Measurements from ENCODE around the gene SRCAP. TPM values are rescaled to one million over a fixed set of nuclear protein-coding genes. Genes with fewer than 3 reads are reported as not detected.
A peak's percentile ranks its signal among the peaks of the same experiment; 100 is the strongest.

The SRCAP gene
- polyA plus RNA-seq, 3 donors from 2014 or later = 1.9 to 38.9 (median 2.8) TPM

DNA sequence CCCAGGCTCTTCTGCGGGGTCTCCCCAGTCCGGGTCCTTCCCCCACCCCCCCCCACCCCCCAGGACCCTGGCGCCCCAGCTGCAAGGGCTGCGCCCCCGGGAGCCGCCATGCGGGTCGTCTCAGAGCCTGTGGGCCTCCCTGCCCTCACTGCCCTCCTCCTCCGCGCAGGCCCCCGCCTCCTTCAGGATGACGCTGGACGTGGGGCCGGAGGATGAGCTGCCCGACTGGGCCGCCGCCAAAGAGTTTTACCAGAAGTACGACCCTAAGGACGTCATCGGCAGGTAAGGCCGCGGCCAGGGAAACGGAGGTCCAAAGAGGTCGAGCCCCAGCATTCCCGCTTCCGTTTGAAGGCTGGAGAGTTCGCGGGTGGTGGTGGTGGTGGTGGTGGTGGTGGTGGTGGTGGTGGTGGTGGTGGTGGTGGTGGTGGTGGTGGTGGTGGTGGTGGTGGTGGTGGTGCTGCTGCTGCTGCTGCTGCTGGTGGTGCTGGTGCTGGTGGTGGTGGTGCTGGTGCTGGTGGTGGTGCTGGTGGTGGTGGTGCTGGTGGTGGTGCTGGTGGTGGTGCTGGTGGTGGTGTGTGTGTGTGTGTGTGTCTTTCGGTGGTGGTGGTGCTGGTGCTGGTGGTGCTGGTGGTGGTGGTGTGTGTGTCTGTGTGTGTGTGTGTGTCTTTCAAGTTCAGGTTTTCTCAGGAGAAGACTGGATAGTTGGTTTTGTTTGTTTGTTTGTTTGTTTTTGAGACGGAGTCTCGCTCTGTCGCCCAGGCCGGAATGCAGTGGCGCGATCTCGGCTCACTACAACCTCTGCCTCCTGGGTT, 49.9 kb downstream of the SRCAP start:
- DNase-seq = peak; percentile 66 to 71 (median 68)
- Mint-ChIP-seq H3K36me3 (peaks cover 4 to 18% (median 15%) of the 10 kb centered on the region in 3 donors), H3K4me1 (peaks cover 34 to 44% of the 10 kb centered on the region in 2 donors), H3K9me3 (no peaks in the 10 kb centered on the region), H3K27me3 (ENCODE audit: low read depth in 3 of 3) (peaks cover 11 to 22% (median 18%) of the 10 kb centered on the region in 3 donors), H3K4me3 (peak overlapping the region; percentile 87 to 94 (median 91)), H3K27ac (peak overlapping the region; percentile 87 to 98 (median 92))

DNA sequence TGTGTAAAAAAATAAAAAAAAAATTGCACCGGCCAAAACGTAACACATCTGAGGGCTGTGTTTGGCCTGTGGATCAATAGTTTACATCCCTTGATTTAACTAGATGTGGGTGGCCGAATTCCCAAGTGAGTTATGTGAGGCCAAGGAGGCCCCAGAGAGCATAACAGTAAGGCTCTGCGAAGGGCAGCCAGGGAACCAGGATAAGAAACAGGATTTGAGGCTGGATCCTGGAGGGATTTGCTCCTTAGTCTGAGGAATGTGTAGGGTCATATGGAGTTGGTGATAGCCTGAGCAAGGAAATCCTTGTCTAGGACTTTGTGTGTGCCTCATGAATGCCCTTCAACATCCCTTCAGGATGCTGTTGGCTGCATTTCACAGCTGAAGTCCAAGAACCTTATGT, 51.2 kb downstream of the SRCAP start:
- H3K4me3 Mint-ChIP-seq = peak overlapping the region in 3 of 5 donors; percentile 72 to 93 (median 90)
- H3K4me1 Mint-ChIP-seq = peaks cover 34 to 44% of the 10 kb centered on the region in 2 donors
- H3K27me3 Mint-ChIP-seq (ENCODE audit: low read depth in 3 of 3) = peaks cover 11 to 22% (median 18%) of the 10 kb centered on the region in 3 donors
- H3K9me3 Mint-ChIP-seq = no peaks in the 10 kb centered on the region
- DNase-seq = no peak
- H3K27ac Mint-ChIP-seq = peak overlapping the region in 3 of 6 donors; percentile 18 to 62 (median 59)
- H3K36me3 Mint-ChIP-seq = peaks cover 10 to 19% (median 16%) of the 10 kb centered on the region in 3 donors

- no peak for DNase-seq
- peak overlapping the region in 1 of 6 donors; percentile 46 for H3K27ac Mint-ChIP-seq
- H3K9me3 Mint-ChIP-seq = no peaks in the 10 kb centered on the region
- peaks cover 34 to 44% of the 10 kb centered on the region in 2 donors for H3K4me1 Mint-ChIP-seq
- peaks cover 11 to 22% (median 18%) of the 10 kb centered on the region in 3 donors for H3K27me3 Mint-ChIP-seq (ENCODE audit: low read depth in 3 of 3)
- peak overlapping the region in 4 of 5 donors; percentile 33 to 90 (median 52) for H3K4me3 Mint-ChIP-seq
- H3K36me3 Mint-ChIP-seq = peaks cover 10 to 19% (median 15%) of the 10 kb centered on the region in 3 donors
Observed at GRCh38 chr16:30750876-30751465, 52.0 kb downstream of the SRCAP start.

DNA sequence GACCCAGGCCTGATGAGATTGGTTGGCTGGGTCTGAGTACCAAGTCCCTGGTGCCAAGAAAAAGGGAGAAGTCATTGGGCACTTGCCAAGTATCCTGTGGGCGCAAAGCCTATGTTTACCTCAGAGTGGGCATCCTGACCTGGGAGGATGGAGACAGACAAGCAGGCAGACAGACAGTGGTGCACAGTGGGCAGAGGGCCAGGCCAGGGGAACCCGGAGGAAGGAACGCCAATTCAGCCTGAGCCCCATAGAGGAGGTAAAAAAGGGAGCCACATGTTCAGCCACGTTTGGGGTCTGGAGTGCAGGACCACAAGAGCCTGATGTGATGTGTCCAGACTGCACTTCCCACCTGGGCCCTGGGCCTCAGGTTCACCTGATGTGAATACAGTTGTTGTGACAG, 54.6 kb downstream of the SRCAP start:
- peaks cover 6 to 13% (median 13%) of the 10 kb centered on the region in 3 donors for H3K27me3 Mint-ChIP-seq (ENCODE audit: low read depth in 3 of 3)
- DNase-seq = no peak
- peaks cover 10 to 19% (median 15%) of the 10 kb centered on the region in 3 donors for H3K36me3 Mint-ChIP-seq
- peaks cover 24 to 29% of the 10 kb centered on the region in 2 donors for H3K4me1 Mint-ChIP-seq
- no peak overlapping the region for H3K4me3 Mint-ChIP-seq
- H3K27ac Mint-ChIP-seq = no peak overlapping the region
- no peaks in the 10 kb centered on the region for H3K9me3 Mint-ChIP-seq

GRCh38 chr16:30755955-30756780, 57.2 kb downstream of the SRCAP start:
- Mint-ChIP-seq H3K27ac (peak overlapping the region in 2 of 6 donors; percentile 22 to 57), H3K4me1 (peaks cover 13 to 16% of the 10 kb centered on the region in 2 donors), H3K9me3 (no peaks in the 10 kb centered on the region), H3K27me3 (ENCODE audit: low read depth in 3 of 3) (peaks cover 2 to 3% (median 2%) of the 10 kb centered on the region in 3 donors), H3K36me3 (peaks cover 10 to 14% (median 10%) of the 10 kb centered on the region in 3 donors), H3K4me3 (peak overlapping the region in 1 of 5 donors; percentile 14)
- DNase-seq = no peak

DNA sequence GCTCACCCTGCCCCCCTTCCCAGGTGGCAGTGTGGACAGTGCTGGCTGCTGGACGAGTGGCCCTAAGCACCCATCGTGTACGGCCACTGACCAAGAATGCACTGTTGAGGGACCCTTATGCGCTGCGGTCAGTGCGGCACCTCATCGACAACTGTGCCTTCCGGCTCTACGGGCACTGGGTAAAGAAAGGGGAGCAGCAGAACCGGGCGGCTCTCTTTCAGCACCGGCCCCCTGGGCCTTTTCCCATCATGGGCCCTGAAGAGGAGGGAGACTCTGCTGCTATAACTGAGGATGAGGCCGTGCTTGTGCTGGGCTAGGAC, 57.8 kb downstream of the SRCAP start:
- H3K27me3 Mint-ChIP-seq (ENCODE audit: low read depth in 3 of 3) = peaks cover under 1 to 3% (median 2%) of the 10 kb centered on the region in 3 donors
- no peaks in the 10 kb centered on the region for H3K9me3 Mint-ChIP-seq
- no peak overlapping the region for H3K27ac Mint-ChIP-seq
- peaks cover 5 to 10% (median 10%) of the 10 kb centered on the region in 3 donors for H3K36me3 Mint-ChIP-seq
- no peak overlapping the region for H3K4me3 Mint-ChIP-seq
- DNase-seq = no peak
- H3K4me1 Mint-ChIP-seq = peaks cover 10 to 14% of the 10 kb centered on the region in 2 donors

- Mint-ChIP-seq H3K27me3 (ENCODE audit: low read depth in 3 of 3) (peaks cover 5 to 8% (median 7%) of the 10 kb centered on the region in 3 donors), H3K27ac (no peak overlapping the region), H3K4me1 (peaks cover 16 to 19% of the 10 kb centered on the region in 2 donors), H3K36me3 (peaks cover 5 to 10% (median 10%) of the 10 kb centered on the region in 3 donors), H3K4me3 (no peak overlapping the region), H3K9me3 (no peaks in the 10 kb centered on the region)
- no peak for DNase-seq
Observed at GRCh38 chr16:30757316-30757715, 58.3 kb downstream of the SRCAP start.

- peaks cover 8 to 10% (median 9%) of the 10 kb centered on the region in 3 donors for H3K36me3 Mint-ChIP-seq
- no peak for DNase-seq
- H3K9me3 Mint-ChIP-seq = no peaks in the 10 kb centered on the region
- peaks cover 5 to 8% (median 8%) of the 10 kb centered on the region in 3 donors for H3K27me3 Mint-ChIP-seq (ENCODE audit: low read depth in 3 of 3)
- peak overlapping the region in 3 of 6 donors; percentile 36 to 68 (median 68) for H3K27ac Mint-ChIP-seq
- H3K4me3 Mint-ChIP-seq = peak overlapping the region in 3 of 5 donors; percentile 21 to 63 (median 43)
- H3K4me1 Mint-ChIP-seq = peaks cover 32 to 33% of the 10 kb centered on the region in 2 donors
Observed at GRCh38 chr16:30758988-30759491, 60.1 kb downstream of the SRCAP start.

DNA sequence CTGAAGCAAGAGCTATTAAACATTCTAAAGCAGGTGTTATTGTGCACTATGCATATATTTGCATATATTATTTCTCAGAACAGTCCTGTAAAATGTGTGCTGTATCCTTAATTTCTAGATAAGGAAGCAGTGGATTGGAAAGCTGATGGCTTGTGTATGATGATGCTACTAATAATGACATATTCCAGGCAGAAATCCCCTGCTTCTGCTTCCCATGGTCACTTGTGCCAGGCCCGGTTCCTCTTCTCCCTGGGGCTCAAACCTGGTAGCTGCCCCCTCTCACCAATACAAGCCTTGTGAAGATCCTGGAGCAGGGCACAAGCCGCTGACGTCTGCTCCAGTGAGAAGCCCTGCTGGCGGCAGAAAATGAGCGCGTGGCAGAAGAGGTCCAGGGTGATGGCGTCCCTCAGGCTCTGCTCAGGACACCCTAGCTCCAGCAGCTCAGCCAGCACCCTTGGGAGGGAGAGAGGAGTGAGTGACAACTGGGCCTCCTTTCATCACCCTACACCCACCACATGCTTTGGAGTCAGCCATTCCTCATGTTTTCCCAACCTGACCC, 61.1 kb downstream of the SRCAP start:
- Mint-ChIP-seq H3K4me1 (peaks cover 32 to 34% of the 10 kb centered on the region in 2 donors), H3K27me3 (ENCODE audit: low read depth in 3 of 3) (peaks cover 7 to 8% (median 8%) of the 10 kb centered on the region in 3 donors), H3K27ac (peak overlapping the region in 2 of 6 donors; percentile 68 to 94), H3K36me3 (peaks cover 3 to 8% (median 6%) of the 10 kb centered on the region in 3 donors), H3K9me3 (no peaks in the 10 kb centered on the region), H3K4me3 (peak overlapping the region in 4 of 5 donors; percentile 36 to 92 (median 42))
- no peak for DNase-seq

DNA sequence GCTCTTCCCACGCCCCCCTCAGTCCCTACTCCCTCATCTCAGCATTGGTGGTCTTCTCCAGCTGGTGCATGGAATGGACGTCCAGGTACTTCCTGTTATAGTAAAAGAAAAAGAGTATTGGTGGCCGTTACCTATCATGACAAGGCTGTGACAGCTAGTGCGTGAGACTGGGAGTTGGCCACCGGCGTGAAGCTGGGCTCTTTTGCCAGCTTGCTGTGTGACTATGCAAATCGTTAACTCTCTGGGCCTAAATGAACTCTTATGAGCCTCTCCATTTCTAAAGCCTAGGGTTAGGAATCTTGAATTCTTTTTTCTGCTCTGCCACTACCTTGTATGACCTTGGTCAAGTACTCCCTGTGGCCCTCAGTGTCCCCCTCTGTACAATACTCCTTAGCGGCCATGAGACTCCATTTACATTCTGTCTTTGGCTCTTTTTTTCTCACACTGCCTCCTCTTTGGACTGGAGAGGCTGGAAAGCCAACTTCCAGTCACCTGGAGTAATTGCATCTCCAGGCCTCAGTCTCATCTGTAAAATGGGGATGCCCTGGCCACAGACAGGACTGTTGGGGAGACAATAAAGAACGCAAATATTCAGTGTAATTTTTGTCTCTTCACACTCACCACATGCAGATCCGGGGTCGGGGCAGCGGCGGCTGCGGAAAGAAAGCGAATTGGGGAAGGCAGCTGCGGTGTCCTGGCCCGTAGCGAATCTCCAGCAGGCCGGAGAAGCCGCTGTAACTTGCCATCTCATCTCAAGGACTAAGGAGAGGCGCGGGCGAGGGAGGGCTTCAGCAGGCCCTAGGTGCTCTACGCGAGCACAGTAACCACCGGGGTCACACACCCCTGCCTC, 61.8 kb downstream of the SRCAP start:
- Mint-ChIP-seq H3K9me3 (no peaks in the 10 kb centered on the region), H3K4me3 (peak overlapping the region; percentile 89 to 96 (median 93)), H3K27me3 (ENCODE audit: low read depth in 3 of 3) (peaks cover 7 to 8% (median 8%) of the 10 kb centered on the region in 3 donors), H3K36me3 (peaks cover 8 to 15% (median 14%) of the 10 kb centered on the region in 3 donors), H3K4me1 (peaks cover 34 to 42% of the 10 kb centered on the region in 2 donors), H3K27ac (peak overlapping the region; percentile 89 to 95 (median 92))
- DNase-seq = no peak

- no peaks in the 10 kb centered on the region for H3K9me3 Mint-ChIP-seq
- H3K4me1 Mint-ChIP-seq = peaks cover 41 to 48% of the 10 kb centered on the region in 2 donors
- DNase-seq = peak; percentile 47 to 53 (median 51)
- peak overlapping the region; percentile 89 to 96 (median 93) for H3K4me3 Mint-ChIP-seq
- H3K27ac Mint-ChIP-seq = peak overlapping the region; percentile 90 to 95 (median 92)
- H3K36me3 Mint-ChIP-seq = peaks cover 8 to 19% (median 15%) of the 10 kb centered on the region in 3 donors
- peaks cover 7 to 8% (median 8%) of the 10 kb centered on the region in 3 donors for H3K27me3 Mint-ChIP-seq (ENCODE audit: low read depth in 3 of 3)
Observed at GRCh38 chr16:30761427-30761927, 62.5 kb downstream of the SRCAP start.
